Measurements from ENCODE around the gene HELLS. TPM values are rescaled to one million over a fixed set of nuclear protein-coding genes. Genes with fewer than 3 reads are reported as not detected.
"Not testable (repeated sequence)": the region's sequence is repeated elsewhere in the genome, so short reads cannot be mapped to it uniquely, and the experiment has no call there.

Gene HELLS
- total and polyA plus RNA-seq, 5 experiments from 2014 or later: 5.3 to 7.8 (median 6.3) TPM

GRCh38 chr10:94622666-94623205 lies 77.1 kb downstream of the HELLS start:
- POLR2A ChIA-PET: no interaction called here
- no peak overlapping the region for H3K4me3 Mint-ChIP-seq
- H3K36me3 Mint-ChIP-seq: no peaks in the 10 kb centered on the region
- H3K27ac Mint-ChIP-seq: no peak overlapping the region
- H3K27me3 Mint-ChIP-seq: peaks cover 0 to 4% (median 0%) of the 10 kb centered on the region in 5 donors
- ATAC-seq: no peak
- H3K4me1 Mint-ChIP-seq: no peaks in the 10 kb centered on the region
- DNase-seq: no peak
- H3K9me3 Mint-ChIP-seq: no peaks in the 10 kb centered on the region

- Mint-ChIP-seq H3K27me3 (peaks cover 0 to 4% (median 0%) of the 10 kb centered on the region in 5 donors), H3K36me3 (no peaks in the 10 kb centered on the region), H3K27ac (no peak overlapping the region), H3K4me3 (no peak overlapping the region), H3K4me1 (no peaks in the 10 kb centered on the region), H3K9me3 (no peaks in the 10 kb centered on the region)
- no peak for DNase-seq
- POLR2A ChIA-PET: no interaction called here
- no peak for ATAC-seq
These were observed 78.0 kb downstream of the HELLS start for GRCh38 chr10:94623572-94623971.

GRCh38 chr10:94626476-94626875 lies 80.9 kb downstream of the HELLS start:
- Mint-ChIP-seq H3K4me3 (no peak overlapping the region), H3K4me1 (no peaks in the 10 kb centered on the region), H3K27ac (no peak overlapping the region), H3K27me3 (peaks cover 0 to 10% (median 0%) of the 10 kb centered on the region in 5 donors), H3K9me3 (no peaks in the 10 kb centered on the region), H3K36me3 (no peaks in the 10 kb centered on the region)
- DNase-seq: no peak
- ATAC-seq: no peak
- POLR2A ChIA-PET: no interaction called here

GRCh38 chr10:94627511-94627910 lies 81.9 kb downstream of the HELLS start:
- Mint-ChIP-seq H3K9me3 (peaks cover 0 to 10% (median 3%) of the 10 kb centered on the region in 9 donors), H3K36me3 (no peaks in the 10 kb centered on the region), H3K4me3 (no peak overlapping the region), H3K4me1 (no peaks in the 10 kb centered on the region), H3K27me3 (peaks cover 0 to 10% (median 0%) of the 10 kb centered on the region in 5 donors), H3K27ac (no peak overlapping the region)
- ATAC-seq: no peak
- POLR2A ChIA-PET: no interaction called here
- no peak for DNase-seq

GRCh38 chr10:94630017-94630688 lies 84.6 kb downstream of the HELLS start:
- DNase-seq: peak in 1 of 10 donors; percentile 15
- H3K4me1 Mint-ChIP-seq: no peaks in the 10 kb centered on the region
- no peak overlapping the region for H3K27ac Mint-ChIP-seq
- ATAC-seq: no peak
- H3K27me3 Mint-ChIP-seq: peaks cover 0 to 6% (median 0%) of the 10 kb centered on the region in 5 donors
- H3K36me3 Mint-ChIP-seq: no peaks in the 10 kb centered on the region
- no peak overlapping the region for H3K4me3 Mint-ChIP-seq
- POLR2A ChIA-PET: no interaction called here
- H3K9me3 Mint-ChIP-seq: peaks cover 0 to 18% (median 5%) of the 10 kb centered on the region in 9 donors

- DNase-seq (no peak), ATAC-seq (no peak)
- H3K9me3 Mint-ChIP-seq: peaks cover 0 to 22% (median 6%) of the 10 kb centered on the region in 9 donors
- POLR2A ChIA-PET: no interaction called here
- peaks cover 0 to 5% (median 0%) of the 10 kb centered on the region in 5 donors for H3K27me3 Mint-ChIP-seq
- no peak overlapping the region for H3K27ac Mint-ChIP-seq
- H3K36me3 Mint-ChIP-seq: no peaks in the 10 kb centered on the region
- H3K4me1 Mint-ChIP-seq: no peaks in the 10 kb centered on the region
- H3K4me3 Mint-ChIP-seq: no peak overlapping the region
These were observed 85.7 kb downstream of the HELLS start for GRCh38 chr10:94631077-94631875.

GRCh38 chr10:94632954-94633353 lies 87.4 kb downstream of the HELLS start:
- peaks cover 0 to 8% (median 6%) of the 10 kb centered on the region in 3 donors for H3K36me3 Mint-ChIP-seq
- ATAC-seq: no peak
- H3K27me3 Mint-ChIP-seq: peaks cover 0 to 13% (median 2%) of the 10 kb centered on the region in 5 donors
- peaks cover 0 to 35% (median 12%) of the 10 kb centered on the region in 9 donors for H3K9me3 Mint-ChIP-seq
- POLR2A ChIA-PET: no interaction called here
- H3K4me3 Mint-ChIP-seq: no peak overlapping the region
- no peak overlapping the region for H3K27ac Mint-ChIP-seq
- no peaks in the 10 kb centered on the region for H3K4me1 Mint-ChIP-seq
- no peak for DNase-seq

GRCh38 chr10:94638097-94638496 lies 92.5 kb downstream of the HELLS start:
- Mint-ChIP-seq H3K27me3 (peaks cover 0 to 17% (median 3%) of the 10 kb centered on the region in 5 donors), H3K9me3 (peaks cover 0 to 44% (median 22%) of the 10 kb centered on the region in 9 donors), H3K36me3 (peaks cover 0 to 22% (median 17%) of the 10 kb centered on the region in 3 donors)
- DNase-seq, H3K27ac Mint-ChIP-seq, H3K4me1 Mint-ChIP-seq, H3K4me3 Mint-ChIP-seq, ATAC-seq, POLR2A ChIA-PET: not testable (repeated sequence)

GRCh38 chr10:94639902-94640301 lies 94.3 kb downstream of the HELLS start:
- no peak overlapping the region for H3K4me3 Mint-ChIP-seq
- peaks cover 0 to 17% (median 3%) of the 10 kb centered on the region in 5 donors for H3K27me3 Mint-ChIP-seq
- no peaks in the 10 kb centered on the region for H3K4me1 Mint-ChIP-seq
- peaks cover 0 to 22% (median 17%) of the 10 kb centered on the region in 3 donors for H3K36me3 Mint-ChIP-seq
- POLR2A ChIA-PET: no interaction called here
- DNase-seq (no peak), ATAC-seq (no peak)
- H3K27ac Mint-ChIP-seq: peak overlapping the region in 1 of 10 donors; percentile 85
- peaks cover 0 to 42% (median 22%) of the 10 kb centered on the region in 9 donors for H3K9me3 Mint-ChIP-seq

GRCh38 chr10:94640562-94640961 lies 95.0 kb downstream of the HELLS start:
- POLR2A ChIA-PET: no interaction called here
- peaks cover 0 to 17% (median 3%) of the 10 kb centered on the region in 5 donors for H3K27me3 Mint-ChIP-seq
- no peak overlapping the region for H3K27ac Mint-ChIP-seq
- DNase-seq (no peak), ATAC-seq (no peak)
- H3K9me3 Mint-ChIP-seq: peaks cover 0 to 36% (median 20%) of the 10 kb centered on the region in 9 donors
- no peaks in the 10 kb centered on the region for H3K4me1 Mint-ChIP-seq
- peaks cover 0 to 22% (median 17%) of the 10 kb centered on the region in 3 donors for H3K36me3 Mint-ChIP-seq
- H3K4me3 Mint-ChIP-seq: no peak overlapping the region

GRCh38 chr10:94641480-94641879 lies 95.9 kb downstream of the HELLS start:
- H3K27me3 Mint-ChIP-seq: peaks cover 0 to 17% (median 3%) of the 10 kb centered on the region in 5 donors
- no peak overlapping the region for H3K4me3 Mint-ChIP-seq
- no peaks in the 10 kb centered on the region for H3K4me1 Mint-ChIP-seq
- ATAC-seq: no peak
- H3K9me3 Mint-ChIP-seq: peaks cover 0 to 31% (median 18%) of the 10 kb centered on the region in 9 donors
- H3K27ac Mint-ChIP-seq: no peak overlapping the region
- POLR2A ChIA-PET: no interaction called here
- DNase-seq: no peak
- H3K36me3 Mint-ChIP-seq: peaks cover 0 to 22% (median 17%) of the 10 kb centered on the region in 3 donors

- Mint-ChIP-seq H3K36me3 (peaks cover 0 to 4% (median 2%) of the 10 kb centered on the region in 3 donors), H3K9me3 (peaks cover 0 to 5% (median 1%) of the 10 kb centered on the region in 9 donors), H3K4me1 (no peaks in the 10 kb centered on the region), H3K27ac (no peak overlapping the region), H3K27me3 (peaks cover 0 to 1% (median 0%) of the 10 kb centered on the region in 5 donors), H3K4me3 (no peak overlapping the region)
- DNase-seq (no peak), ATAC-seq (no peak)
- POLR2A ChIA-PET: no interaction called here
These were observed 98.8 kb downstream of the HELLS start for GRCh38 chr10:94644352-94644751.

GRCh38 chr10:94645285-94645684 lies 99.7 kb downstream of the HELLS start:
- Mint-ChIP-seq H3K4me3 (no peak overlapping the region), H3K9me3 (peaks cover 0 to 3% (median 0%) of the 10 kb centered on the region in 9 donors), H3K27ac (no peak overlapping the region), H3K4me1 (no peaks in the 10 kb centered on the region), H3K36me3 (no peaks in the 10 kb centered on the region), H3K27me3 (peaks cover 0 to 4% (median 2%) of the 10 kb centered on the region in 5 donors)
- POLR2A ChIA-PET: no interaction called here
- DNase-seq (no peak), ATAC-seq (no peak)

Measured in naive thymus-derived CD8-positive, alpha-beta T cell (primary cell).